DOHH2 (cell line): ENCODE results near the gene CD63.

ENCODE experiments used
- H3F3A ChIP-seq: fragments of 200-600 bp; sonication (generic), shearing (Covaris generic); 2 replicates; pipeline ENCODE4 v1.6.0; 2016; ENCODE audit warnings: antibody characterized with exemption, mild to moderate bottlenecking; ENCODE audit not compliant: control insufficient read depth, insufficient read depth
- H3K27ac ChIP-seq: fragments of 200-600 bp; sonication (generic); 2 replicates; pipeline ENCODE4 v1.5.1; 2014; ENCODE audit warnings: low read depth, mild to moderate bottlenecking, low read length, moderate library complexity
- H3K27me3 ChIP-seq: fragments of 200-600 bp; sonication (generic); 2 replicates; pipeline ENCODE4 v1.6.1; 2014; ENCODE audit warnings: mild to moderate bottlenecking, low read length, mixed read lengths; ENCODE audit not compliant: control insufficient read depth
- H3K36me3 ChIP-seq: fragments of 200-600 bp; sonication (generic); 2 replicates; pipeline ENCODE4 v1.6.1; 2014; ENCODE audit warnings: mild to moderate bottlenecking, low read length, moderate library complexity, mixed read lengths; ENCODE audit not compliant: control insufficient read depth
- H3K4me1 ChIP-seq: fragments of 200-600 bp; sonication (generic); 2 replicates; pipeline ENCODE4 v1.6.1; 2014; ENCODE audit warnings: mild to moderate bottlenecking, low read length, mixed read lengths; ENCODE audit not compliant: control insufficient read depth
- H3K4me2 ChIP-seq: fragments of 200-600 bp; sonication (generic); 2 replicates; pipeline ENCODE4 v1.6.0; 2014; ENCODE audit warnings: mild to moderate bottlenecking, low read length, moderate library complexity
- H3K4me3 ChIP-seq: fragments of 200-600 bp; sonication (generic); 2 replicates; pipeline ENCODE4 v1.5.1; 2014; ENCODE audit warnings: mild to moderate bottlenecking, low read length, mixed read lengths
- H3K79me2 ChIP-seq: fragments of 200-600 bp; sonication (generic); 2 replicates; pipeline ENCODE4 v1.6.1; 2014; ENCODE audit warnings: mild to moderate bottlenecking, low read length, mixed read lengths; ENCODE audit not compliant: control insufficient read depth
- H3K9me2 ChIP-seq: fragments of 200-600 bp; sonication (generic); replicated peaks from 2 replicates; pipeline ENCODE4 v1.6.1; 2014; ENCODE audit warnings: mild to moderate bottlenecking, low read length, mixed read lengths; ENCODE audit not compliant: control insufficient read depth
- H3K9me3 ChIP-seq: fragments of 200-600 bp; sonication (generic); 2 replicates; pipeline ENCODE4 v1.6.1; 2014; ENCODE audit warnings: antibody characterized with exemption, low read length, mixed read lengths; ENCODE audit not compliant: control insufficient read depth, insufficient read depth
- H4K20me1 ChIP-seq: fragments of 200-600 bp; sonication (generic); 2 replicates; pipeline ENCODE4 v1.6.0; 2014; ENCODE audit warnings: low read depth, mild to moderate bottlenecking, antibody characterized with exemption, low read length, moderate library complexity; ENCODE audit not compliant: control insufficient read depth, insufficient read depth
- CTCF ChIP-seq: fragments of 200-600 bp; sonication (generic); IDR thresholded peaks from one replicate; pipeline ENCODE4 v1.5.1; 2014; ENCODE audit warnings: antibody characterized with exemption, mild to moderate bottlenecking, low read depth, low read length; ENCODE audit not compliant: poor library complexity, severe bottlenecking
- EZH2phosphoT487 ChIP-seq: fragments of 200-600 bp; sonication (generic); IDR thresholded peaks from 2 replicates; pipeline ENCODE4 v1.6.1; 2017; ENCODE audit warnings: borderline replicate concordance, mild to moderate bottlenecking, antibody characterized with exemption, low read length, moderate library complexity, mixed read lengths

The CD63 gene

DNA sequence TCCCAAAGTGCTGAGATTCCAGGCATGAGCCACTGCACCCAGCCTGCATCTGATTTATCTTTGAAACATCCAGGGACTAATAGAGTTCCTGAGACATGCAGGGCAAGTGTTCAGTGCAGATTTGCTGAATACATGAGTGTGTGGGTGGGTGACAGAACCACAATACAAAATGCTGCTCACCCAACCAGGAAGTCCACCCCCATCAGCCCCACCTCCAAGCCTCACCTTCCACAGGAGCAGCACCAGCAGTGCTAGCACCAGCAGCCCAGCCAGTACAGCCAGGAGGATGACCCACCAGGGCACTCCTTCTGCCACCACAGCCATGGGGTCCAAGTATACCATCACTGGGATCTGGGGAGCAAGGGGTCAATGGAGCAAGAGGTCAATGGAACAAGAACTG is 41.1 kb downstream of the CD63 start:
- no peaks in the 10 kb centered on the region for H3F3A ChIP-seq
- H3K36me3 ChIP-seq = no peaks in the 10 kb centered on the region
- no peaks in the 10 kb centered on the region for H3K27me3 ChIP-seq
- peaks cover 4% of the 10 kb centered on the region for H3K4me1 ChIP-seq
- H4K20me1 ChIP-seq = no peaks in the 10 kb centered on the region
- H3K9me2 ChIP-seq = no peaks in the 10 kb centered on the region
- no peak for TF ChIP-seq EZH2phosphoT487
- no peaks in the 10 kb centered on the region for H3K9me3 ChIP-seq
- H3K79me2 ChIP-seq = no peaks in the 10 kb centered on the region
- no peak overlapping the region for H3K4me3 ChIP-seq
- no peak overlapping the region for H3K27ac ChIP-seq
- H3K4me2 ChIP-seq = no peak overlapping the region

- Histone ChIP-seq H4K20me1 (no peaks in the 10 kb centered on the region), H3K4me3 (no peak overlapping the region), H3K36me3 (no peaks in the 10 kb centered on the region), H3K27ac (no peak overlapping the region), H3K4me2 (no peak overlapping the region), H3K9me3 (no peaks in the 10 kb centered on the region), H3K27me3 (peaks cover 5% of the 10 kb centered on the region; the same call in 1 of the 2 replicates), H3F3A (no peaks in the 10 kb centered on the region), H3K4me1 (peaks cover 17% of the 10 kb centered on the region), H3K79me2 (no peaks in the 10 kb centered on the region), H3K9me2 (no peaks in the 10 kb centered on the region)
- no peak for TF ChIP-seq EZH2phosphoT487
- no peak for TF ChIP-seq CTCF
Observed at GRCh38 chr12:55686366-55687010, 42.3 kb downstream of the CD63 start.

DNA sequence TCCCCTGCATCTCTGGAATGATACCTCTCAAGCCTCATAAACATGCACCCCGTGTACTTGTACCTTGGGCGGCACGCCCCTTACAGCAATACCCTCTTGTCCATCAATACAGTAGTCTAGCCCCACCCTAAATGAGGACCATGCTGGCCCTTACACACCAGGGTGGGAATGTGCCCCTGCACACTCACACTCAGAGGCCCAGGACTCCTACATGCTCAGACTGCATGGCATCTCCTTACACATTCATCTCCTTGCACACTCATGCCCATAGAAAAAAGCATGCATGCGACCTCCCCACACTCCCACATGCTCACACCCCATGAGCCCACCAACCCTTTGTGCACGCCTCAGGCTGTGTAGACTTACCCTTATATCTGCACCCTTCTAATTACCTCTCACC is 43.1 kb downstream of the CD63 start:
- Histone ChIP-seq H3K4me1 (peaks cover 22% of the 10 kb centered on the region), H3K27ac (no peak overlapping the region), H3F3A (no peaks in the 10 kb centered on the region), H3K79me2 (no peaks in the 10 kb centered on the region), H3K9me3 (no peaks in the 10 kb centered on the region), H3K9me2 (no peaks in the 10 kb centered on the region), H4K20me1 (no peaks in the 10 kb centered on the region), H3K4me3 (no peak overlapping the region), H3K4me2 (no peak overlapping the region), H3K36me3 (no peaks in the 10 kb centered on the region), H3K27me3 (peaks cover 8% of the 10 kb centered on the region)
- no peak for TF ChIP-seq EZH2phosphoT487
- no peak for TF ChIP-seq CTCF

DNA sequence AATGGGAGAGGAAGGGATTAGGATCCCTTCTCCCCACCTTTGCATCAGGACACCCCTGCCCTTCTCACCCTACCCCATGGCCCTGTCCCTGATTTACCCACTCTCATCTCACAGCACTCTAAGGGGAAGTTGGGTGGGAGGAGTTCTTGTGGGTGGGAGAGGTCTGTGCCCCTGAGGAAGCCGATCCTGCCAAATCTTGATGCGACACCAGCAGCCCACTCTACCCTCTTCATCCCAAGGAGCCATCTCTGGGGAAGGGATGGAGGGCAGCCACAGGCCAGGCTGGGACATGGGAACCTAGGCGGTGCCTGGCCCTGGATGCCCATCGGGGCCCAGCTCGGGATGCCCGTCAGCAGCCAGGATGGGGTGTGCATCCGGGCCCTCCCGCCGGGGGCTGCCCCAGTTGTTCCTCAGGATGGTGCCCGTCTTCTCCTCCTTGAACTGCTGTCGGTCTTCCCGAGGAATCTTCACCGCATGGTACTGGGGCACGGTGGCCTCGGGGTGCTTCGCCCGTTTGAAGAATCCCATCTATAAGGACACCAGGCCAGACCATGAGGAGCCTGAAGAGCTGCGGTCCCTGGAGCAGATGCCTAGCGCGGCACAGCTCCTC is 43.9 kb downstream of the CD63 start:
- TF ChIP-seq CTCF = no peak
- no peak for TF ChIP-seq EZH2phosphoT487

More for the DNA sequence above, 43.9 kb downstream of the CD63 start:
- H3K4me3 ChIP-seq = no peak overlapping the region
- H3K36me3 ChIP-seq = no peaks in the 10 kb centered on the region
- no peaks in the 10 kb centered on the region for H3K9me2 ChIP-seq
- H3K4me1 ChIP-seq = peaks cover 22% of the 10 kb centered on the region
- no peak overlapping the region for H3K27ac ChIP-seq
- no peak overlapping the region for H3K4me2 ChIP-seq
- H4K20me1 ChIP-seq = no peaks in the 10 kb centered on the region
- no peaks in the 10 kb centered on the region for H3K79me2 ChIP-seq
- H3K9me3 ChIP-seq = no peaks in the 10 kb centered on the region
- no peaks in the 10 kb centered on the region for H3F3A ChIP-seq
- peaks cover 8% of the 10 kb centered on the region for H3K27me3 ChIP-seq
